ENCODE data around the gene EFNA5.

DNA sequence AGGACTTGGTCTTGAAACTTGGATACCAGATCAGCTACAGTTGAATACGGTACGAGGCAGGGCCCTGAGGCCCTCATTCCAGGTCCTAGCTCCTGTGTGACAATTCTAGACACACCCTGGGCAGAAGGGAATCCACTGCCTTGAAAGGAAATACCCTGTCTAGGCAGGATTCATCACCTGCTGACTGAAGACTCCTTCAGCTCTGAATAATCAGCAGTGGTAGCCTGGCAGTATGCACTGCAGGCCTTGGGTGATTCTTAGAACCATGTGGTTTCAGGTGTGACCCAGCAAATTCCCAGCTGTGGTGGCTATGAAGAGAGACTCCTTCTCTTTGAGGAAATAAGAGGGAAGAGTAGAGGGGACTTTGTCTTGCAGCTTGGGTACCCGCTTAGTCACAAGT, 17.2 kb upstream of the EFNA5 start:
- TF ChIP-seq, protein P1, sequence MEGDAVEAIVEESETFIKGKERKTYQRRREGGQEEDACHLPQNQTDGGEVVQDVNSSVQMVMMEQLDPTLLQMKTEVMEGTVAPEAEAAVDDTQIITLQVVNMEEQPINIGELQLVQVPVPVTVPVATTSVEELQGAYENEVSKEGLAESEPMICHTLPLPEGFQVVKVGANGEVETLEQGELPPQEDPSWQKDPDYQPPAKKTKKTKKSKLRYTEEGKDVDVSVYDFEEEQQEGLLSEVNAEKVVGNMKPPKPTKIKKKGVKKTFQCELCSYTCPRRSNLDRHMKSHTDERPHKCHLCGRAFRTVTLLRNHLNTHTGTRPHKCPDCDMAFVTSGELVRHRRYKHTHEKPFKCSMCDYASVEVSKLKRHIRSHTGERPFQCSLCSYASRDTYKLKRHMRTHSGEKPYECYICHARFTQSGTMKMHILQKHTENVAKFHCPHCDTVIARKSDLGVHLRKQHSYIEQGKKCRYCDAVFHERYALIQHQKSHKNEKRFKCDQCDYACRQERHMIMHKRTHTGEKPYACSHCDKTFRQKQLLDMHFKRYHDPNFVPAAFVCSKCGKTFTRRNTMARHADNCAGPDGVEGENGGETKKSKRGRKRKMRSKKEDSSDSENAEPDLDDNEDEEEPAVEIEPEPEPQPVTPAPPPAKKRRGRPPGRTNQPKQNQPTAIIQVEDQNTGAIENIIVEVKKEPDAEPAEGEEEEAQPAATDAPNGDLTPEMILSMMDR (IDR thresholded peaks at IDR 0.05 in 2 of 3, conservative IDR thresholded peaks at IDR 0.05 in 1 of 3; ENCODE audit: control insufficient read depth in 2 of 3, extremely low read depth in 1 of 3, insufficient read depth in 1 of 3, low read depth in 3 of 3, low read length in 3 of 3) = no peak
- TF ChIP-seq POLR2AphosphoS5 (IDR thresholded peaks at IDR 0.05; ENCODE audit: low read length) = no peak
- TF ChIP-seq POU2F2 (IDR thresholded peaks at IDR 0.05; ENCODE audit: borderline replicate concordance, low read depth, low read length) = no peak
- TF ChIP-seq SMAD1 (IDR thresholded peaks at IDR 0.05; ENCODE audit: low read depth, partially characterized antibody) = no peak
- no peak for TF ChIP-seq ESRRA (IDR thresholded peaks at IDR 0.05; ENCODE audit: low read length)
- no peak for TF ChIP-seq EZH2 (IDR thresholded peaks at IDR 0.05; ENCODE audit: borderline replicate concordance, control insufficient read depth, low read depth, low read length)
- TF ChIP-seq, protein P2, sequence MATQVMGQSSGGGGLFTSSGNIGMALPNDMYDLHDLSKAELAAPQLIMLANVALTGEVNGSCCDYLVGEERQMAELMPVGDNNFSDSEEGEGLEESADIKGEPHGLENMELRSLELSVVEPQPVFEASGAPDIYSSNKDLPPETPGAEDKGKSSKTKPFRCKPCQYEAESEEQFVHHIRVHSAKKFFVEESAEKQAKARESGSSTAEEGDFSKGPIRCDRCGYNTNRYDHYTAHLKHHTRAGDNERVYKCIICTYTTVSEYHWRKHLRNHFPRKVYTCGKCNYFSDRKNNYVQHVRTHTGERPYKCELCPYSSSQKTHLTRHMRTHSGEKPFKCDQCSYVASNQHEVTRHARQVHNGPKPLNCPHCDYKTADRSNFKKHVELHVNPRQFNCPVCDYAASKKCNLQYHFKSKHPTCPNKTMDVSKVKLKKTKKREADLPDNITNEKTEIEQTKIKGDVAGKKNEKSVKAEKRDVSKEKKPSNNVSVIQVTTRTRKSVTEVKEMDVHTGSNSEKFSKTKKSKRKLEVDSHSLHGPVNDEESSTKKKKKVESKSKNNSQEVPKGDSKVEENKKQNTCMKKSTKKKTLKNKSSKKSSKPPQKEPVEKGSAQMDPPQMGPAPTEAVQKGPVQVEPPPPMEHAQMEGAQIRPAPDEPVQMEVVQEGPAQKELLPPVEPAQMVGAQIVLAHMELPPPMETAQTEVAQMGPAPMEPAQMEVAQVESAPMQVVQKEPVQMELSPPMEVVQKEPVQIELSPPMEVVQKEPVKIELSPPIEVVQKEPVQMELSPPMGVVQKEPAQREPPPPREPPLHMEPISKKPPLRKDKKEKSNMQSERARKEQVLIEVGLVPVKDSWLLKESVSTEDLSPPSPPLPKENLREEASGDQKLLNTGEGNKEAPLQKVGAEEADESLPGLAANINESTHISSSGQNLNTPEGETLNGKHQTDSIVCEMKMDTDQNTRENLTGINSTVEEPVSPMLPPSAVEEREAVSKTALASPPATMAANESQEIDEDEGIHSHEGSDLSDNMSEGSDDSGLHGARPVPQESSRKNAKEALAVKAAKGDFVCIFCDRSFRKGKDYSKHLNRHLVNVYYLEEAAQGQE (IDR thresholded peaks at IDR 0.05; ENCODE audit: low read depth, low read length) = no peak
- TF ChIP-seq, protein P3, sequence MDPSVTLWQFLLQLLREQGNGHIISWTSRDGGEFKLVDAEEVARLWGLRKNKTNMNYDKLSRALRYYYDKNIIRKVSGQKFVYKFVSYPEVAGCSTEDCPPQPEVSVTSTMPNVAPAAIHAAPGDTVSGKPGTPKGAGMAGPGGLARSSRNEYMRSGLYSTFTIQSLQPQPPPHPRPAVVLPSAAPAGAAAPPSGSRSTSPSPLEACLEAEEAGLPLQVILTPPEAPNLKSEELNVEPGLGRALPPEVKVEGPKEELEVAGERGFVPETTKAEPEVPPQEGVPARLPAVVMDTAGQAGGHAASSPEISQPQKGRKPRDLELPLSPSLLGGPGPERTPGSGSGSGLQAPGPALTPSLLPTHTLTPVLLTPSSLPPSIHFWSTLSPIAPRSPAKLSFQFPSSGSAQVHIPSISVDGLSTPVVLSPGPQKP (IDR thresholded peaks at IDR 0.05; ENCODE audit: low read depth, low read length) = no peak
- TF ChIP-seq RBBP5 (conservative IDR thresholded peaks at IDR 0.05) = no peak
